Gastrocnemius medialis (tissue), 4 donors: ENCODE results near the gene ARRB1.

Source experiments
- CTCF ChIP-seq, 5 experiments: fragments of 450-650 bp in 3 of 5; fragments of 200-600 bp in 2 of 5; sonication (generic) in 2 of 5; IDR thresholded peaks in 4 of 5; conservative IDR thresholded peaks in 1 of 5; 1 replicate in 4 of 5; 2 replicates in 1 of 5; pipeline ENCODE4 v1.5.1; 2016 to 2019; ENCODE audit warnings: antibody characterized with exemption in 5 of 5, mild to moderate bottlenecking in 3 of 5, moderate library complexity in 3 of 5
- POLR2A ChIP-seq, 2 donors: fragments of 450-650 bp; IDR thresholded peaks; one replicate each; pipeline ENCODE4 v1.6.1; 2017; ENCODE audit warnings: antibody characterized with exemption in 2 of 2, mild to moderate bottlenecking in 2 of 2, moderate library complexity in 2 of 2

- TF ChIP-seq CTCF (IDR thresholded peaks at IDR 0.05 in 4 of 5, conservative IDR thresholded peaks at IDR 0.05 in 1 of 5) (no peak), POLR2A (IDR thresholded peaks at IDR 0.05) (no peak)
Observed at GRCh38 chr11:75383246-75383645, 31.8 kb upstream of the ARRB1 start.
